H9 (cell line): ENCODE results near the gene HIBCH. TPM values are rescaled to one million over a fixed set of nuclear protein-coding genes. Genes with fewer than 3 reads are reported as not detected.

ENCODE experiments used
- DNase-seq: peaks from one replicate; pipeline ENCODE4 v3.0.0-alpha.2; 2017
- H2AFZ ChIP-seq: one replicate; pipeline ENCODE4 v1.6.1; 2013; ENCODE audit warnings: mild to moderate bottlenecking, low read length, control low read depth, moderate library complexity
- H2AK5ac ChIP-seq: 2 replicates; pipeline ENCODE4 v1.6.1; 2013; ENCODE audit warnings: low read length, control low read depth, mixed read lengths; ENCODE audit not compliant: insufficient read length
- H2BK120ac ChIP-seq: one replicate; pipeline ENCODE4 v1.6.1; 2013; ENCODE audit warnings: low read depth, mild to moderate bottlenecking, low read length, control low read depth, inconsistent platforms; ENCODE audit not compliant: poor library complexity, severe bottlenecking
- H2BK12ac ChIP-seq: 2 replicates; pipeline ENCODE4 v1.6.1; 2013; ENCODE audit warnings: low read length, control low read depth, mixed read lengths, low read depth; ENCODE audit not compliant: insufficient read length
- H2BK15ac ChIP-seq: 2 replicates; pipeline ENCODE4 v1.6.1; 2013; ENCODE audit warnings: low read depth, low read length, control low read depth
- H2BK20ac ChIP-seq: one replicate; pipeline ENCODE4 v1.6.1; 2013; ENCODE audit warnings: low read depth, mild to moderate bottlenecking, low read length, control low read depth, inconsistent platforms; ENCODE audit not compliant: poor library complexity, severe bottlenecking
- H2BK5ac ChIP-seq: 2 replicates; pipeline ENCODE4 v1.6.1; 2013; ENCODE audit warnings: low read length, control low read depth, mixed read lengths; ENCODE audit not compliant: insufficient read length
- H3K14ac ChIP-seq: 2 replicates; pipeline ENCODE4 v1.6.1; 2013; ENCODE audit warnings: low read length, control low read depth; ENCODE audit not compliant: insufficient read depth
- H3K18ac ChIP-seq: 2 replicates; pipeline ENCODE4 v1.6.1; 2013; ENCODE audit warnings: low read depth, mild to moderate bottlenecking, mixed read lengths, low read length, control low read depth; ENCODE audit not compliant: insufficient read length
- H3K23ac ChIP-seq: 2 replicates; pipeline ENCODE4 v1.6.1; 2013; ENCODE audit warnings: low read length, control low read depth, mixed read lengths, low read depth; ENCODE audit not compliant: insufficient read length
- H3K23me2 ChIP-seq: 2 replicates; pipeline ENCODE4 v1.6.1; 2013; ENCODE audit warnings: low read depth, mild to moderate bottlenecking, mixed read lengths, low read length, control low read depth; ENCODE audit not compliant: insufficient read length, poor library complexity, severe bottlenecking
- H3K27ac ChIP-seq: 2 replicates; pipeline ENCODE4 v1.5.1; 2013; ENCODE audit warnings: low read length, control low read depth, mixed read lengths, low read depth; ENCODE audit not compliant: insufficient read length
- H3K27me3 ChIP-seq: 2 replicates; pipeline ENCODE4 v1.6.1; 2013; ENCODE audit warnings: low read length, control low read depth, inconsistent platforms; ENCODE audit not compliant: insufficient read depth
- H3K4ac ChIP-seq: 2 replicates; pipeline ENCODE4 v1.6.1; 2013; ENCODE audit warnings: low read depth, mild to moderate bottlenecking, control low read depth, inconsistent platforms, low read length, moderate library complexity
- H3K4me1 ChIP-seq: 2 replicates; pipeline ENCODE4 v1.6.1; 2013; ENCODE audit warnings: low read length, control low read depth, inconsistent platforms; ENCODE audit not compliant: insufficient read depth
- H3K4me2 ChIP-seq: 2 replicates; pipeline ENCODE4 v1.6.1; 2013; ENCODE audit warnings: low read length, control low read depth, mixed read lengths; ENCODE audit not compliant: insufficient read length, insufficient read depth
- H3K56ac ChIP-seq: 2 replicates; pipeline ENCODE4 v1.6.1; 2013; ENCODE audit warnings: low read depth, mild to moderate bottlenecking, mixed read lengths, low read length, control low read depth; ENCODE audit not compliant: insufficient read length
- H3K79me1 ChIP-seq: 2 replicates; pipeline ENCODE4 v1.6.1; 2013; ENCODE audit warnings: low read depth, mild to moderate bottlenecking, moderate library complexity, low read length, control low read depth, inconsistent platforms; ENCODE audit not compliant: insufficient read depth, poor library complexity, severe bottlenecking
- H3K79me2 ChIP-seq: 2 replicates; pipeline ENCODE4 v1.6.1; 2013; ENCODE audit warnings: low read length, control low read depth, inconsistent platforms; ENCODE audit not compliant: insufficient read depth
- H3K9ac ChIP-seq: 2 replicates; pipeline ENCODE4 v1.6.1; 2013; ENCODE audit warnings: low read length, control low read depth, mixed read lengths; ENCODE audit not compliant: insufficient read length; ENCODE audit errors: extremely low read depth
- H3K9me3 ChIP-seq: one replicate; pipeline ENCODE4 v1.6.1; 2013; ENCODE audit warnings: low read depth, low read length, inconsistent platforms; ENCODE audit not compliant: control insufficient read depth
- H3T11ph ChIP-seq: one replicate; pipeline ENCODE4 v1.6.1; 2013; ENCODE audit warnings: mild to moderate bottlenecking, low read length, control low read depth, inconsistent platforms
- H4K20me1 ChIP-seq: one replicate; pipeline ENCODE4 v1.6.1; 2013; ENCODE audit not compliant: control insufficient read depth, insufficient read length, insufficient read depth
- H4K5ac ChIP-seq: 2 replicates; pipeline ENCODE4 v1.6.1; 2013; ENCODE audit warnings: low read depth, mild to moderate bottlenecking, mixed read lengths, low read length, control low read depth; ENCODE audit not compliant: insufficient read length
- H4K8ac ChIP-seq: replicated peaks from 2 replicates; pipeline ENCODE4 v1.6.1; 2013; ENCODE audit warnings: low read length, control low read depth, mixed read lengths, low read depth; ENCODE audit not compliant: insufficient read length
- H4K91ac ChIP-seq: 2 replicates; pipeline ENCODE4 v1.6.1; 2013; ENCODE audit warnings: low read depth, mild to moderate bottlenecking, moderate library complexity, mixed read lengths, low read length, control low read depth; ENCODE audit not compliant: insufficient read length
- H3K27ac Mint-ChIP-seq, 3 experiments: 2 replicates in 2 of 3; 3 replicates in 1 of 3; pipeline ENCODE4 v1.8.0; 2020 to 2021; ENCODE audit warnings: mixed read lengths in 3 of 3, mild to moderate bottlenecking in 1 of 3, moderate library complexity in 1 of 3
- H3K27me3 Mint-ChIP-seq: 2 replicates; pipeline ENCODE4 v1.8.0; 2021; ENCODE audit warnings: low read depth, mild to moderate bottlenecking, moderate library complexity, mixed read lengths
- H3K36me3 Mint-ChIP-seq, 3 experiments: 2 replicates in 2 of 3; 3 replicates in 1 of 3; pipeline ENCODE4 v1.8.0; 2020 to 2021; ENCODE audit warnings: low read depth in 3 of 3, mixed read lengths in 3 of 3; ENCODE audit not compliant: insufficient read depth in 1 of 3
- H3K4me1 Mint-ChIP-seq, 2 experiments: 2 replicates each; pipeline ENCODE4 v1.8.0; 2020; ENCODE audit warnings: mixed read lengths in 2 of 2
- H3K4me3 Mint-ChIP-seq, 2 experiments: 2 replicates in 1 of 2; 3 replicates in 1 of 2; pipeline ENCODE4 v1.8.0; 2020 to 2021; ENCODE audit warnings: mild to moderate bottlenecking in 2 of 2, mixed read lengths in 2 of 2, moderate library complexity in 1 of 2
- H3K9me3 Mint-ChIP-seq, 2 experiments: 2 replicates in 1 of 2; 3 replicates in 1 of 2; pipeline ENCODE4 v1.8.0; 2020; ENCODE audit warnings: mild to moderate bottlenecking in 2 of 2, mixed read lengths in 2 of 2, moderate library complexity in 1 of 2
- CTCF ChIP-seq: fragments of 200-600 bp; sonication (generic); conservative IDR thresholded peaks from 3 replicates; pipeline ENCODE4 v1.8.0; 2021; ENCODE audit warnings: antibody characterized with exemption, mild to moderate bottlenecking
- WGBS: extraction: QIAGEN DNeasy Blood & Tissue Kit; methylation state at CpG from one replicate; pipeline ENCODE4 v1.1.7; 2013; ENCODE audit warnings: missing lambda C conversion rate, low lambda C conversion rate, mixed read lengths; ENCODE audit not compliant: insufficient read length; ENCODE audit errors: extremely low coverage; 5-methylcytosine and 5-hydroxymethylcytosine counted together
- total RNA-seq: library from RNA; stranded (reverse); gene quantifications from 2 replicates; pipeline ENCODE4 v1.2.1, GENCODE V29; 2021

Gene HIBCH
- total RNA-seq, 1 experiment from 2014 or later: 28.0 TPM

DNA sequence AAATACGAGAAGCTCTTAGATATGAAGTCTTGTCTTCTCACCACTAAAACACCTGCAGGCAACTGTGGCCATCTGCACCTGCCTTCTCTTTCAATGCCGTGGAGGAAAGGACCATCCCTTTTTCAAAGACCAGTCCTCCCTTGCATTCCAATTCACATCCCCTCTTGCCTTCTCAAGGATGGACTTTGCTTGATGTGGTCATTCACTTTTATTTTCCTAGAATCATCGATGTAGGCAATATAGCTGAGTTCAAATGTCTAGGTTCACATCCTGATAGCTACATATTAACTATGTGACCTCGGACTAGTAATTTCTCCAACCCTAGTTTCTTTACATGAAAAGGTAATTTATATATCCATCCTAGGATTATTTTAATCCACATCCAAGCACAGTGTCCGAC is 110.1 kb downstream of the HIBCH start:
- H3K18ac ChIP-seq: no peak overlapping the region
- no peak overlapping the region for H3K4me2 ChIP-seq

More for the DNA sequence above, 110.1 kb downstream of the HIBCH start:
- Histone ChIP-seq H3K9ac (no peak overlapping the region), H2AK5ac (no peak overlapping the region), H2BK12ac (no peak overlapping the region), H2BK5ac (no peak overlapping the region), H3K27ac (no peak overlapping the region), H4K20me1 (no peaks in the 10 kb centered on the region), H3K4ac (no peak overlapping the region), H3K27me3 (no peaks in the 10 kb centered on the region), H3K14ac (no peak overlapping the region), H2BK15ac (no peak overlapping the region), H3K4me1 (no peaks in the 10 kb centered on the region; the same call in 1 of the 2 replicates), H2BK20ac (no peak overlapping the region), H3K23ac (no peak overlapping the region), H2AFZ (no peak overlapping the region), H4K5ac (no peak overlapping the region), H3K23me2 (no peaks in the 10 kb centered on the region), H3K56ac (no peak overlapping the region), H4K91ac (no peak overlapping the region), H3T11ph (no peak overlapping the region), H3K79me1 (no peaks in the 10 kb centered on the region), H3K79me2 (no peaks in the 10 kb centered on the region), H2BK120ac (no peak overlapping the region), H4K8ac (no peak overlapping the region), H3K9me3 (no peaks in the 10 kb centered on the region)
- H3K36me3 Mint-ChIP-seq: no peaks in the 10 kb centered on the region; a peak in 1 of 7 replicates
- peaks cover 8 to 11% of the 10 kb centered on the region in 2 experiments for H3K4me1 Mint-ChIP-seq
- H3K27ac Mint-ChIP-seq: no peak overlapping the region
- no CpG with 5 or more reads among the region's 5 CpGs for WGBS
- no peak for TF ChIP-seq CTCF
- no peak overlapping the region for H3K4me3 Mint-ChIP-seq
- H3K27me3 Mint-ChIP-seq: no peaks in the 10 kb centered on the region
- no peaks in the 10 kb centered on the region for H3K9me3 Mint-ChIP-seq
- no peak for DNase-seq
